ENCODE results near the gene PCYT1B. TPM values are rescaled to one million over a fixed set of nuclear protein-coding genes. Genes with fewer than 3 reads are reported as not detected.

PCYT1B gene
- total RNA-seq, 1 donor from 2014 or later: 17.3 TPM

- no peak overlapping the region for H3K4me3 Mint-ChIP-seq
Observed at GRCh38 chrX:24684048-24684447, 36.9 kb upstream of the PCYT1B start.

GRCh38 chrX:24682739-24683432 is 35.7 kb upstream of the PCYT1B start:
- peaks cover 19% of the 10 kb centered on the region for H3K27me3 Mint-ChIP-seq (ENCODE audit: low read depth)
- H3K36me3 Mint-ChIP-seq: no peaks in the 10 kb centered on the region
- H3K27ac Mint-ChIP-seq: no peak overlapping the region
- H3K4me3 Mint-ChIP-seq: no peak overlapping the region
- TF ChIP-seq CTCF (IDR thresholded peaks at IDR 0.05; ENCODE audit: unreplicated experiment): no peak
- H3K9me3 Mint-ChIP-seq: peaks cover 11% of the 10 kb centered on the region
- no peaks in the 10 kb centered on the region for H3K4me1 Mint-ChIP-seq
- DNase-seq (ENCODE audit: low spot score in 2 of 2, unreplicated experiment in 2 of 2): no peak

More at GRCh38 chrX:24684048-24684447, 36.9 kb upstream of the PCYT1B start:
- Mint-ChIP-seq H3K4me1 (no peaks in the 10 kb centered on the region), H3K27me3 (ENCODE audit: low read depth) (peaks cover 19% of the 10 kb centered on the region), H3K36me3 (no peaks in the 10 kb centered on the region), H3K27ac (no peak overlapping the region), H3K9me3 (peaks cover 11% of the 10 kb centered on the region)
- no peak for TF ChIP-seq CTCF (IDR thresholded peaks at IDR 0.05; ENCODE audit: unreplicated experiment)
- DNase-seq (ENCODE audit: low spot score in 2 of 2, unreplicated experiment in 2 of 2): no peak

DNA sequence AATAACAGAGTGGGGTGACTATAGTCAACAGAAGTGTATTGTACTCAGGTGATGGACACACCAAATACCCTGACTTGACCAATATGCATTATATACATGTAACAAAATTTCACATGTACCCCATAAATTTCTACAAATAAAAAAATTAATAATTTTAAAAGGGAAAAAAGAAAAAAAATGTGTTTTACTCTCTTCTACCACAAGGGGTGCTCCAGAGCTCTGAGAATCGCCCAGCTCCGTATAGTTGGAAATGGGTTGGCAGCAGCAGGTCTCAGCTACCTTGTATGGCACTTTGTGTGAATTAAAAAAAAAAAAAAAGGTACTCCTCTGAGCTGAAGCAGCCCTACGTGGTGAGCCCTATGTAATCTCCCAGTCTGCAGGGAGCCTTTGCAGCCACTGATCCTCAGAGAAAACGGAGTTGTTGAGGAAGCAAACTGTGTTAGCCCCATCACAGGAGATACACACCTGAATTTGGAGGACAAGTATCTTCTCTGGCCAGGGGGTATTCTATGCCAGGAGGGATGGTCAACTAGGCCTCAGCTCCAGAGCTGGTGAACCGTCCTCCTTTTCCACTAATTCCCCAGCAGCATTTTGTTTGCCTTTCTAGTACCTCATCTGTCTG is 29.4 kb upstream of the PCYT1B start:
- H3K4me1 Mint-ChIP-seq: no peaks in the 10 kb centered on the region
- no peaks in the 10 kb centered on the region for H3K36me3 Mint-ChIP-seq
- no peak overlapping the region for H3K4me3 Mint-ChIP-seq
- TF ChIP-seq CTCF (IDR thresholded peaks at IDR 0.05; ENCODE audit: unreplicated experiment): peak; percentile 83
- no peaks in the 10 kb centered on the region for H3K9me3 Mint-ChIP-seq
- H3K27ac Mint-ChIP-seq: no peak overlapping the region
- DNase-seq (ENCODE audit: low spot score in 2 of 2, unreplicated experiment in 2 of 2): no peak
- peaks cover 3% of the 10 kb centered on the region for H3K27me3 Mint-ChIP-seq (ENCODE audit: low read depth)

- Mint-ChIP-seq H3K4me1 (no peaks in the 10 kb centered on the region), H3K27ac (no peak overlapping the region)
Observed at GRCh38 chrX:24673424-24673823, 26.3 kb upstream of the PCYT1B start.

DNA sequence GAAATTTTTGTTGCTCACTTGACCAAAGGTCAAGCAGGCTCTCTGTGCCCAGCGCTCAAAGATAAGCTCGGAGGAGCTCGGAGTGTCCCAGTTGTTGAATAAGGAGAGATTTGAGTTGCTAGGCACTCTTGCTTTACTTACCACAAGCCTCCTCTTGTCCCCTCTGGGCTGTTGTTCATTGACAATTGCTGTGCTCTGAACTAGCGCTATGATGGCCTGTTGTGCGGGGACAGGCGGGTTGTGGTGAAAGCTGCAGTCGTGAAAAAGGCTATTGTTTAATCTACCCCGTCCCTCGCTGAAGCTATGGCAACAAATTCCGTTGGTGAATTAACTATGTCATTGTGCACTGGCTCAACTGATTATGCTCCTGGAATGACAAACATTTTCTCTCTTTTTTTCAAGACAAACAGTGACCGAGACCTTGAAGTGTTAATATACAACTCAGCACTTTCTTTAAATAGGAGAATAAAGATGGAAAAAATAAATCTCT is 25.6 kb upstream of the PCYT1B start:
- H3K4me1 Mint-ChIP-seq: peaks cover 4% of the 10 kb centered on the region
- no peaks in the 10 kb centered on the region for H3K9me3 Mint-ChIP-seq
- H3K27me3 Mint-ChIP-seq (ENCODE audit: low read depth): peaks cover 4% of the 10 kb centered on the region
- no peak overlapping the region for H3K4me3 Mint-ChIP-seq
- DNase-seq (ENCODE audit: low spot score in 2 of 2, unreplicated experiment in 2 of 2): no peak
- H3K27ac Mint-ChIP-seq: no peak overlapping the region
- H3K36me3 Mint-ChIP-seq: no peaks in the 10 kb centered on the region
- no peak for TF ChIP-seq CTCF (IDR thresholded peaks at IDR 0.05; ENCODE audit: unreplicated experiment)

More at GRCh38 chrX:24673424-24673823, 26.3 kb upstream of the PCYT1B start:
- no peak for TF ChIP-seq CTCF (IDR thresholded peaks at IDR 0.05; ENCODE audit: unreplicated experiment)
- H3K9me3 Mint-ChIP-seq: no peaks in the 10 kb centered on the region
- no peak for DNase-seq (ENCODE audit: low spot score in 2 of 2, unreplicated experiment in 2 of 2)
- peaks cover 2% of the 10 kb centered on the region for H3K27me3 Mint-ChIP-seq (ENCODE audit: low read depth)
- no peaks in the 10 kb centered on the region for H3K36me3 Mint-ChIP-seq
- H3K4me3 Mint-ChIP-seq: no peak overlapping the region

Data from mesothelial cell of epicardium (in vitro differentiated cells).